HG02840 (cell line): Measurements from ENCODE around the gene SEC11C.

Experiments used
- ATAC-seq: cut with Tn5 transposase; IDR thresholded peaks from one replicate; pipeline ENCODE4 v1.9.1; 2021; ENCODE audit warnings: mild to moderate bottlenecking, moderate library complexity, moderate number of reproducible peaks; ENCODE audit not compliant: unreplicated experiment, low FRiP score

The SEC11C gene

DNA sequence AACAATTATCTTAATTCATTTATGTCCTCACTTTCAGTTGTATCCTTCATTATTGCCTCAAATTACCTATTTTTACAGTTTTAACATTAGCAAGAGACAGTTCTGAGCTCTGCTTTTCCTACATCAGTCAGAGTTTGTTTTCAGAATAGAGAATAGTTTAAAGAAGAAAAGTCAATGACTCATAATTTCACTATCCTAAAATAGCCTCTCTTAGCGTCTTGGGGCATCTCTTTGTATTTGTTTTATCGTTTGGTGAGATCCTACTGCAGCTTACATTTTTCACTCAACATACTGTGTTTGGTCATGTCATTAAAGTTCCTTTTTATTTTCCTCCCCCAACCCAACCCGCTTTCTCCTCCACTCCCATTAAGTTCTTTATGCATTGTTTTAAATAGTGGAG is 3.8 kb downstream of the SEC11C start:
- no peak for ATAC-seq

DNA sequence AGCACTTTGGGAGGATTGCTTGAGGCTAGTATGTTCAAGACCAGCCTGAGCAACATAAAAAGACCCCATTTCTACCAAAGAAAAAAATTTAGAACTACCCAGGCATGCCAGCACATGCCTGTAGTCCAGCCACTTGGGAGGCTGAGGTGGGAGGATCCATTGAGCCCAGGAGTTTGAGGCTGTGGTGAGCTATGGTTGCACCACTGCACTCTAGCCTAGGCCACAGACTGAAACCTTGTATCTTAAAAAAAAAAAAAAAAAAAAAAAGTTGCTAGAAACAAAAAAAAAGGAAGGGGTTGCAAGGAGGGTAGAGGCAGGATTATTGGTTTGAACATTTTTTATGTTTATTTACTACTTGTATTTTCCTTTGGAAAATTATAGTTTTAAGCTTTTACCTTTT is 4.8 kb downstream of the SEC11C start:
- ATAC-seq: no peak

DNA sequence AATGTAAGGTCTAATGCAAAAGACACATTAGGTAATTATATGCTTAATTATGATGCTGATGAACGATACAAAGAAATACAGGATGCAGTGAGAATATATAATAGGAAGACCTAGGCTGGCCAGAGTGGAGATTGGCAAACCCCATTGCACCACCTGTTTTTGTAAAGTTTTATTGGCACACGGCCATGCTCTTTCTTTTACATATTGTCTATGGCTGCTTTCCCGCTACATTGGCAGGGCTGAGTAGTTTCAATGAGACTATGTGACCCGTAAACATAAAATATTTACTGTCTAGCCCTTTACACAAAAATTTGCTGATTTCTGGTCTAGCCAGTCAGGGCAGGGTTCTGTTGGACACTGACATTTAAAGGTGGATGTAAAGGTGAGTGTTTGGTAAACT is 5.4 kb downstream of the SEC11C start:
- ATAC-seq: no peak

DNA sequence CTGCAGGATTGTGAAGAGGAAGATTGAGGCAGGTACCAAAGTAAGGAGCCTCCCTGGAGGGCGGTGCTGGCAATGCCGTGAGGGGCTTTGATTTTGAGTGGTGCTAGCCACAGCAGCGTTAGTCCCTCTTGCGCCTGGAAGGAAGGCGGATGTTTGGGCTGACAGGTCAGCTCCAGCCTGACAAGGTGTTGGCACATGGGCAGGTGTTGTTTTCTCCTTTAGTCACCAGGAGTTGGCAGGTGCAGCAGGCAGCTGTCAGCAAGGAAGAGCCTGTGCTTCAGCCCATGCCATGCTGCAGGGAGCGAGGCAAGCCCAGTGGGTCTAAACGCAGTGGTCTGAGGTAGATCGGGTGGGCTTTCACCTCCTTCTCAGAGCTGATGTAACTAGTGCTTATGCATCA is 8.5 kb downstream of the SEC11C start:
- no peak for ATAC-seq

DNA sequence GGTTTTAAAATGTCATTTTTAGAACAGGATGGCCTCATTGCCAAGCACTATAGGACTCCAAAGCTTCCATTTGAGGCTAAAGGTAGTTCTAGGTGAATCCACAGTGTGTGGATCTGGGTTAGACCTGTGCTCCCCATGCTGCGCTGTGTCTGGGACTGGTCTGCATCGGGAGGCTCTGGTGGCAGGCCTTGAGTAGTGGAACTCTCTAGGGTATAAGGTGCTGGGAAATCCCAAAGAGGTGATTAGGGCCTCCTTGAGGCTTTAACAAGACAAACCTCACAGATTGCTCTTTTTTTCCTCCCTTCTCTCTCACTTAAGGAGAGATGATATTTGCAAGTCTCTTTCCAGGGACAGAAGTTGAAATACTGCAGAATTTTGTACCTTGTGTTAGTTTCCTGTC is 9.3 kb downstream of the SEC11C start:
- no peak for ATAC-seq

GRCh38 chr18:59149416-59149815 is 9.7 kb downstream of the SEC11C start:
- ATAC-seq: no peak

DNA sequence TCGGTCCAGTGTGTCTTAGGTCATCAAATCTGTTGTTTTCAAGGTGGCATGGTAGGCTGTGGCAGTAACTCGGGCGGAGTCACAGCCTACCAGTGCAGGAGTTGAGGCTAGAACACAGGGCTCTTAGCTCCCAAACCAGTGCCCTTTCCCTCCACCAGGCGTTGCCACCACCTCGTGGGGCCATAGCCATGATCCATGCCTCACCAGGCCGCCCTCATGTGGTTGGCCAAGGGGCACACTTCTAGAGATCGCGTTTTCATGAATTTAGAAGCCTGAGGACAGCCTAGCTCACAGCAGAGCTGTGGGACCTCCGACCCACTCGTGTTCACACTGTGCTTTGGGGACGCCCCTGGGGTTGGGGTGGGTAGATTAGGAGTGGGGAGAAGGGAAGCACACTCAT is 10.6 kb downstream of the SEC11C start:
- no peak for ATAC-seq

DNA sequence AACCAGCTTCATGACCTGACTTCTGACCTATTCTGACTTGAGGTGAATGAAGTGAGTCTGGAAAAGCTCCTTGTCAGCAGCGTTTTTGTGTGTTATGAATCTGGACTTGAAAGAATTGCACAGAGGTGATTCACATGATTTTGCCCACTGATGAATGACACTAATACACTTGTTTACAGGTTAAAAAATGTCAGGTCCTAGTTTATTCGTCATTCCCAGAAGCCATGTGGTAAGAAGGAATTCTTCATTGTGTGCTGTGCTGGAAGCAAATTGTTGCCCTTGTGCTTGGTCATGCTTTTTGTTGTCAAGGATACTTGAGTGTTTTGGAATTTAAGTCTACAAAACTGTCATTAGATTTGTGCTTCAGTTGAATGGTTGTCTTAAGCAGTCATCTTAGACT is 15.5 kb downstream of the SEC11C start:
- no peak for ATAC-seq

GRCh38 chr18:59156316-59156715 is 16.6 kb downstream of the SEC11C start:
- no peak for ATAC-seq

DNA sequence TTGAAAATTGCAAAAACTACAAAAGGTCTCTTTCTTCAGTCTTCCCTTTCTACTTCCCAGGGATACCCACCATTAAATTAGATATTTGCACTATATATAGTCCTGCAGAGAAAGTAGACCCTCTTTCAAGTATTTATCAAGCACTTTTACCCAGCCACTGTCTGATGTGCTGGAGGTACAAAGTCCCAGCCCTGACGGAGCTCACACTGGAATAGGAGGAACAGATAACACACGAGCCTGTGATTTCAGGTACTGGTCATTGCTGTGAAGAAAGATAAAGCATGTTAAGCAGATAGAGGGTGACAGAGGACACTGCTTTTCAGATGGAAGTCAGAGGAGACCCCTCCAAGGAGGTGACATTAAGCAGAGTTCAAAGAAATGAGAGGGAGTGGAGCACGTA is 19.6 kb downstream of the SEC11C start:
- ATAC-seq: no peak

DNA sequence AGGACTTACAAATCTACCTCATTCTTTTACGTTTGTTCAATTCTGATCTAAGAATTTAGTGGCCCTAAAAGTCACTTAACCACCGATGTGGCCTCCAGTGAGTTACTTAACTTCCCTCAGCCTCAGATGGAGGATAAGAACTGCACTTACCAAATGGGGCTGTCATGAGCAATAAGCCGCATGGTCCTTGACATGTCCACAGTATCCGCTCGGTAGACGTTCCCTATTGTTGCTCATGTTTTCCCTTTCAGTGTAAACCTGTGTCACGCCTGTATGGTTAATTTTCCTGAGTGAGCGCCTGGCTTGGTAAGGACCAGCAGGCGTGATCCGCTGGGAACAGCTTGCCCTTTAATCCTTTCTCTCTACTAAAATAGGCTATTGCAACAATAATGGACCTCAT is 20.3 kb downstream of the SEC11C start:
- ATAC-seq: no peak

- no peak for ATAC-seq
These were observed 33.1 kb downstream of the SEC11C start for GRCh38 chr18:59172664-59173249.

DNA sequence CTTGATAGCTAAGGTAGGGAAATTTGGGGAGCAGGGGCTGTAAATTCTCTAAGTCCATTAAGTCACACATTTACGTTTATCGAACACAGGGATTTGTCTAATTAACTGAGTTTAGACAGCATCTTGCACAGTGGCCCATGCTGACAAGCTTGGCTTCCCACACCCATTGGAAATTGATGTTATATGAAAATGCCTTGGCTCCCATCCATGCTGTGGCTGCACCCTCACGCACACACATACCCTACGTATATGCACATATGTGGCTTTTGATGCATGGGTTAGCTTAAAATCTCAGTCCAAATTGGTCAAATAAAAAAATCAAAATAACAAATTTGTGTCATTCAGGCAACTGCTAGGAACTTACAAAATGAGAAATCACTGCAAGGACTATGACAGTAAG is 37.8 kb downstream of the SEC11C start:
- no peak for ATAC-seq

DNA sequence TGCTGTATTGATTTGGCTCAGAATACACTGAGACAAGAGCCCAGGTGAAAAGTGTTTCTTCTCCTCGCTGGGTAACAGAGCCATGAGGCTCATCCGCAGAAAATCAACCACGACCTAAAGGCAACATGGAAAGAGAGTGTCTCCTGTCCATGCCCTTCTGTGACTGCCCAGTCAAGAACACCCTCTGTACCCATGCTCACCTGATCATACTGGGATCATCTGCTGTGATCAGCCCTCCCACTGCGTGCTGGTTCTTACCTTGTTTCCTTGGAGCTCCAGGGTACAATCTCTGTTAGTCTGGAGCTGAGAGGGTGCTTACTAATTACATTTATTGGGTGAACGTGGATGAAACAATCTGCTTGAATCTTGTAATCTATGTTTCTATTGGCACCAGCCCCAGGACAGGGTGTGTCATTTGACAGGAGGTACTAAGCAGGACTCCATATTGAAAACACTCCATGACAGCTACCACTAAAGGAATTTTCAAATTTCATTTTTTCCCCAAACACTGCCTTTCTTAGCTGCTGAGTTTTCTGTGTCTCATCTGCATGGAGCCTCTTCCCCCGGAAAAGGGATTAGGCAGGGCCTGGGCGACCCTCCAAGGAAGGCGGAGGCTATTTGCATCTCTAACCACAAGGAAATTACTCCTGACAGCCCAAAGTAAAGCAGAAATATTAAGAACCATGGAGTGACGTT is 40.6 kb downstream of the SEC11C start:
- no peak for ATAC-seq

- ATAC-seq: no peak
These were observed 43.0 kb downstream of the SEC11C start for GRCh38 chr18:59182673-59183072.

GRCh38 chr18:59189008-59189407 is 49.3 kb downstream of the SEC11C start:
- no peak for ATAC-seq

- ATAC-seq: no peak
These were observed 50.1 kb downstream of the SEC11C start for GRCh38 chr18:59189746-59190145.

- no peak for ATAC-seq
These were observed 56.6 kb downstream of the SEC11C start for GRCh38 chr18:59196161-59196725.

- ATAC-seq: no peak
These were observed 58.0 kb downstream of the SEC11C start for GRCh38 chr18:59197636-59198035.

GRCh38 chr18:59198215-59198614 is 58.5 kb downstream of the SEC11C start:
- no peak for ATAC-seq

GRCh38 chr18:59200787-59201186 is 61.1 kb downstream of the SEC11C start:
- ATAC-seq: no peak

DNA sequence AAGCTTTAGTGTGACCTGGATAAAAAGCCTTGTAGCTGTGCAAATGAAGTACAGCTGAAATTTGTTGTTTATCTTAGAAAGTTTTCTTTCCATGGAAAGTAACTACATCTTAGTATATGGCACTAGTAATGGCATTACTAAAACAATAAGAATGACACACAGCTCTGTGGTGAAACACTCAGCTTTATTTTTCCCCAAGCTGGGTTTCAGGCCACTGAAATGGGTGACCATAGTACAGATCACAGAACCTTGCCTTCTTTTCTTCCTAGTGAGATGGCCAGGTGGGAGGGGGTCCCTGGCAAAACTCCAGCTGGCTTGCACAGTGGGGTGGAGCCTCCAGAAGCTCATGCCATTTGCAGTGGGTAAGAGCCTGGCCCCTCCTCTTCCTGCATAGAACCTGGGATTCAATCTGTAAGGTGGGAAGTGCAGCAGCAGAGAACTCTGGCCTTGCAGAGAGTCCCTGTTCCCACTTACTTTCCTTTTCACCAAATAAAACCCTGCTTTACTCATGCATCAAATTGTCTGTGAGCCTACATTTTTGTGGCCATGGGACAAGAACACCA is 62.7 kb downstream of the SEC11C start:
- no peak for ATAC-seq
